Smooth muscle cell of the umbilical artery (primary cell): Measurements from ENCODE around the gene PTPN7. TPM values are rescaled to one million over a fixed set of nuclear protein-coding genes. Genes with fewer than 3 reads are reported as not detected.

ENCODE experiments used
- total RNA-seq: library from RNA; depleted of rRNA; stranded (reverse); fragments of >200 nt; gene quantifications from 2 replicates; pipeline ENCODE4 v1.2.3, GENCODE V29; 2014

Gene PTPN7
- not detected in 2 replicates for total RNA-seq

GRCh38 chr1:202160377-202160940 lies at the start of gene PTPN7:
TSS of gene PTPN7 (minus strand) at chr1:202160602. CDS start at chr1:202159402, 1,200 bp downstream.

DNA sequence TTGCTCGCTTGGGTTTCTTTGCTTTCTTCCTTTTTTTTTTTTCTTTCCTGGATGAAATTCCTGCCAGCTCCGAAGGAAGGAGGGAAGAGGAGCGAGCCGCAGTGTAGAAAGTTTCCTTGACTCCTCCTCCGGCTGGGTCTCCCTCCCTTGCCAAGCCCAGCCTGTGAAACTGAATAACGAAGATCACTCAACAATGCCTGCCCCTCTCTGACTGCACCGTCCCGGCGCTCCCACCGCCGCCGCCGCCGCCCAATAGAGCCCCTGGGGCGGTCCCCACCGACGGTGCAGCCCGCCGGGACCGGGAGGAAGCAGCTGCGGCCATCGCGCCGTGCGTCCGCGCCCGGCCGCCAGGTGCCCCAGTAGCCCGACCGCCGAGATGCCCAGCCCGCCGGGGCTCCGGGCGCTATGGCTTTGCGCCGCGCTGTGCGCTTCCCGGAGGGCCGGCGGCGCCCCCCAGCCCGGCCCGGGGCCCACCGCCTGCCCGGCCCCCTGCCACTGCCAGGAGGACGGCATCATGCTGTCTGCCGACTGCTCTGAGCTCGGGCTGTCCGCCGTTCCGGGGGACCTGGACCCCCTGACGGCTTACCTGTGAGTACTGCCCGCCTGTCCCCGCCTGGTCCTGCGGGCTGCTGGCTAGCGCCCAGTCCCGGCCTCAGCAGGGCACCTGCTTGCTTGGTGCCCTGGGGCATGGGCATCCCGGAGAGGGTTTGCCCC lies 33.4 kb upstream of the PTPN7 start, which contains the start of gene LGR6:
TSS of gene LGR6 (plus strand) at position 186 of the 714 bp plus-strand sequence. CDS start at position 377, 191 bp downstream.

DNA sequence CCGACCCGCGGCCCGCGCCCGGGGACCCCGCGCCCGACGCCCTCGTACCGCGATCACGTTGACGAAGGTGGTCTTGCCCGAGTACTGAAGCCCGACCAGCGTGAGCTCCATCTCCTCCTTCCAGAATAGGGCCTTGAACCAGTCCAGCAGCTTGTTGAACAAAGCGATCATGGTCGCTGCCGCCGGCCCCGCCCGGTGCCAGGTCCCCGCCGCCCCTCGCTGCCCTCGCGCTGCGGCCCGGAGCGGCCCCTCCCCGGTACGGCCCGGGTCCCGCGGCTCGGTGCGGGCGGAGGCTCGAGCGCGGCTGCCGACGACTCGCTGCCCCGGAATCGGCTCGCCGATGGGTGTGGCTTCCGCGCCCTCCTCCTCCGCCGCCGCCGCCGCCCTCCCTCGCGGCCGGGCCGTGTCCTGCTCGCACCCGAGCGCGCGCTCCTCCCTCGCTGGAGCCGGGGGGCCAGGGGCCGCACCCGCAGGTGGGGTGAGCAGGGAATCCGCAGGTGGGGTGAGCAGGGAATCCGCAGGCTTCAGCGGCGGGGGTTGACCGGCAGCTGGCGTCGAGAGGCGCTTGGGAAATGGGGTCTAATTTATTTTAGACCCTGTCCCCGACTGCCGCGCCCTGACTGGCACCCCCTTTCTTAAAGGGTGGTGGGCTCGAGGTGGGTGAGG lies 15.9 kb downstream of the PTPN7 start, which contains the start of gene ARL8A:
TSS of gene ARL8A (minus strand) at position 336 of the 666 bp plus-strand sequence. CDS start at position 171, 165 bp downstream.

GRCh38 chr1:202122639-202123335 lies 37.6 kb downstream of the PTPN7 start, which contains the start of gene GPR37L1:
TSS of gene GPR37L1 (plus strand) at chr1:202122917. CDS start at chr1:202122964, 47 bp downstream.

Other genes with a start within 250 kb of the PTPN7 start
- 10.1 and 27.0 TPM in 2 replicates for gene LMOD1, start 214.1 kb downstream of the PTPN7 start, total RNA-seq
- 82.5 and 85.8 TPM in 2 replicates for gene TIMM17A, start 205.1 kb downstream of the PTPN7 start, total RNA-seq
- gene RNPEP, start 178.0 kb downstream of the PTPN7 start, total RNA-seq: 81.7 and 89.0 TPM in 2 replicates
- 2.3 and 8.0 TPM in 2 replicates for gene ELF3, start 150.0 kb downstream of the PTPN7 start, total RNA-seq
- 0.05 and 0.30 TPM in 2 replicates for gene GPR37L1, start 37.7 kb downstream of the PTPN7 start, total RNA-seq
- 28.5 and 30.3 TPM in 2 replicates for gene ARL8A, start 15.9 kb downstream of the PTPN7 start, total RNA-seq
- not detected in 2 replicates for gene LGR6, start 33.2 kb upstream of the PTPN7 start, total RNA-seq
- 14.8 and 21.7 TPM in 2 replicates for gene UBE2T, start 181.3 kb upstream of the PTPN7 start, total RNA-seq
- gene PPP1R12B, start 188.1 kb upstream of the PTPN7 start, total RNA-seq: 19.1 and 26.4 TPM in 2 replicates